ENCODE results near the gene AMBN.

- TF ChIP-seq CTCF (IDR thresholded peaks at IDR 0.05; ENCODE audit: borderline replicate concordance, extremely low read depth, low read length, poor library complexity, severe bottlenecking) (no peak), EZH2 (IDR thresholded peaks at IDR 0.05; ENCODE audit: borderline replicate concordance, low read depth, low read length, severe bottlenecking) (no peak)
These were observed 11.8 kb downstream of the AMBN start for GRCh38 chr4:70603856-70604255.
